Endothelial cell of umbilical vein (primary cell): Measurements from ENCODE around the gene LAG3. TPM values are rescaled to one million over a fixed set of nuclear protein-coding genes. Genes with fewer than 3 reads are reported as not detected.

Source experiments
- BruUV-seq: library from RNA; stranded (reverse); fragments of 400-500 nt; replicated peaks from 2 replicates; lab custom pipeline; 2021; lab: Mats Ljungman, UMichigan
- CTCF ChIA-PET: fragments of 300-600, 350-600 bp; sonication (Branson Sonifier 250); formaldehyde crosslinking; loops from one replicate; lab custom pipeline; 2021; ENCODE audit warnings: antibody characterized with exemption, inconsistent platforms; lab: Charles Lee
- POLR2A ChIA-PET: fragments of 300-600, 350-600 bp; sonication (Branson Sonifier 250); formaldehyde crosslinking; loops from one replicate; lab custom pipeline; 2021; ENCODE audit warnings: antibody characterized with exemption, inconsistent platforms; lab: Charles Lee
- DNase-seq: peaks from one replicate; pipeline ENCODE4 v3.0.0-alpha.2; 2011; ENCODE audit warnings: low read depth, low spot score
- FAIRE-seq: peaks from 2 replicates; lab custom pipeline; 2011; peaks lifted over from hg19 to GRCh38; lab: Jason Lieb, UNC
- H2AFZ ChIP-seq: 2 replicates; pipeline ENCODE4 v1.6.0; 2012; ENCODE audit warnings: low read depth, low read length, control low read depth, inconsistent platforms
- H3K27ac ChIP-seq: 2 replicates; pipeline ENCODE4 v1.5.1; 2011; ENCODE audit warnings: low read depth, mild to moderate bottlenecking, control low read depth, low read length, moderate library complexity; ENCODE audit not compliant: insufficient read depth
- H3K27me3 ChIP-seq, 2 experiments: 2 replicates each; pipeline versions ENCODE4 v1.6.0 to v1.6.1; 2011; ENCODE audit warnings: low read length in 2 of 2, mixed read lengths in 1 of 2; ENCODE audit not compliant: control insufficient read depth in 2 of 2, insufficient read depth in 2 of 2
- H3K36me3 ChIP-seq, 2 experiments: 2 replicates in 1 of 2; 3 replicates in 1 of 2; pipeline ENCODE4 v1.5.1; 2011; ENCODE audit warnings: low read length in 2 of 2, mild to moderate bottlenecking in 1 of 2, moderate library complexity in 1 of 2; ENCODE audit not compliant: control insufficient read depth in 2 of 2, insufficient read depth in 2 of 2; ENCODE audit errors: extremely low read depth in 1 of 2
- H3K4me1 ChIP-seq: 3 replicates; pipeline ENCODE4 v1.5.1; 2011; ENCODE audit warnings: mild to moderate bottlenecking, low read length; ENCODE audit not compliant: control insufficient read depth, insufficient read depth; ENCODE audit errors: extremely low read depth
- H3K4me2 ChIP-seq: 2 replicates; pipeline ENCODE4 v1.6.1; 2011; ENCODE audit warnings: low read length, control low read depth, mixed read lengths; ENCODE audit not compliant: insufficient read depth
- H3K4me3 ChIP-seq, 3 experiments: fragments of 200-600 bp in 1 of 3; sonication (generic), shearing (Covaris generic) in 1 of 3; replicated peaks in 1 of 3; 2 replicates each; pipeline ENCODE4 v1.5.1; 2011 to 2016; ENCODE audit warnings: control low read depth in 3 of 3, low read length in 3 of 3, mild to moderate bottlenecking in 2 of 3, inconsistent platforms in 1 of 3, low read depth in 1 of 3, moderate library complexity in 1 of 3; ENCODE audit not compliant: insufficient read depth in 1 of 3
- H3K79me2 ChIP-seq: 2 replicates; pipeline ENCODE4 v1.6.0; 2012; ENCODE audit warnings: low read length, inconsistent platforms; ENCODE audit not compliant: control insufficient read depth, insufficient read depth
- H3K9ac ChIP-seq: replicated peaks from 2 replicates; pipeline ENCODE3; 2011; ENCODE audit warnings: low read length, control low read depth; ENCODE audit not compliant: insufficient read depth; ENCODE audit errors: extremely low read depth
- H3K9me1 ChIP-seq: replicated peaks from 3 replicates; pipeline ENCODE4 v1.6.0; 2011; ENCODE audit warnings: mild to moderate bottlenecking, low read length; ENCODE audit not compliant: control insufficient read depth, insufficient read depth; ENCODE audit errors: extremely low read depth
- H3K9me3 ChIP-seq: replicated peaks from 2 replicates; pipeline ENCODE4 v1.5.1; 2012; ENCODE audit warnings: low read length, inconsistent platforms; ENCODE audit not compliant: control insufficient read depth, insufficient read depth
- H4K20me1 ChIP-seq: replicated peaks from 2 replicates; pipeline ENCODE3; 2011; ENCODE audit warnings: mild to moderate bottlenecking, low read length; ENCODE audit not compliant: control insufficient read depth, insufficient read depth; ENCODE audit errors: extremely low read depth
- EZH2 ChIP-seq: IDR thresholded peaks from 2 replicates; pipeline ENCODE4 v1.6.1; 2012; ENCODE audit warnings: borderline replicate concordance, low read depth, mild to moderate bottlenecking, moderate library complexity, low read length, inconsistent platforms; ENCODE audit not compliant: severe bottlenecking
- FOS ChIP-seq: IDR thresholded peaks from 2 replicates; pipeline ENCODE4 v1.6.1; 2011; ENCODE audit warnings: mild to moderate bottlenecking, low read length, moderate library complexity, borderline replicate concordance; ENCODE audit not compliant: insufficient read depth
- GATA2 ChIP-seq: IDR thresholded peaks from 2 replicates; pipeline ENCODE4 v1.7.0; 2011; ENCODE audit warnings: low read depth, mild to moderate bottlenecking, moderate library complexity, mixed read lengths, low read length; ENCODE audit not compliant: insufficient read length, insufficient read depth
- JUN ChIP-seq: IDR thresholded peaks from 2 replicates; pipeline ENCODE4 v1.6.1; 2011; ENCODE audit warnings: borderline replicate concordance, low read depth; ENCODE audit not compliant: insufficient read length, insufficient read depth
- MYC ChIP-seq: IDR thresholded peaks from one replicate; pipeline ENCODE4 v1.6.1; 2011; ENCODE audit warnings: mild to moderate bottlenecking, low read depth, low read length
- POLR2A ChIP-seq: IDR thresholded peaks from 2 replicates; pipeline ENCODE4 v1.6.1; 2012; ENCODE audit warnings: low read depth, mild to moderate bottlenecking, control low read depth, low read length
- POLR2AphosphoS5 ChIP-seq: IDR thresholded peaks from 2 replicates; pipeline ENCODE4 v1.6.1; 2012; ENCODE audit warnings: low read depth, mild to moderate bottlenecking, control low read depth, low read length, moderate library complexity; ENCODE audit not compliant: insufficient read depth
- dilution Hi-C: fragments of 300-500 bp; cut with MboI; formaldehyde crosslinking; loops from one replicate; pipeline ENCODE4 v1.15.0; 2019; ENCODE audit warnings: low sequenced_read_pairs; ENCODE audit not compliant: extremely low pct_ligation_motif_present
- intact Hi-C: fragments of 100-400 bp; cut with micrococcal nuclease; formaldehyde crosslinking; loops from one replicate; pipeline ENCODE4 v1.10.0; 2022
- polyA plus RNA-seq, 4 experiments: library from polyadenylated mRNA; depleted of rRNA in 3 of 4; stranded (reverse) in 3 of 4; unstranded in 1 of 4; fragments of >200 nt; gene quantifications; 2 replicates each; pipeline versions ENCODE4 v1.2.1 to v1.2.3, GENCODE V29; 2011 to 2012; ENCODE audit warnings: missing spikeins in 1 of 4
- total RNA-seq: library from RNA; stranded (reverse); gene quantifications from 2 replicates; pipeline ENCODE4 v1.2.3, GENCODE V29; 2021
- TF ChIP-seq, protein P1 (sequence below): IDR thresholded peaks from 2 replicates; pipeline ENCODE4 v1.6.1; 2011; ENCODE audit not compliant: insufficient read depth, insufficient read length
- TF ChIP-seq, protein P2 (sequence below), 2 donors: IDR thresholded peaks; 1 replicate in 1 of 2; 2 replicates in 1 of 2; pipeline ENCODE4 v1.5.1; 2011; ENCODE audit warnings: low read length in 2 of 2, mild to moderate bottlenecking in 2 of 2, moderate library complexity in 2 of 2, control low read depth in 1 of 2, inconsistent platforms in 1 of 2, low read depth in 1 of 2; ENCODE audit not compliant: insufficient read depth in 1 of 2; ENCODE audit errors: extremely low read depth in 1 of 2

Gene LAG3
- total and polyA plus RNA-seq, 2 donors (not counting 3 experiments of a cell fraction or from before 2014, with no cell fraction given) = 1.3 to 3.8 TPM

GRCh38 chr12:6784296-6784695 is 12.0 kb downstream of the LAG3 start:
- Histone ChIP-seq H2AFZ (no peak overlapping the region), H3K79me2 (no peaks in the 10 kb centered on the region), H3K27me3 (peaks cover 0 to 2% of the 10 kb centered on the region in 2 experiments), H3K9ac (no peak overlapping the region), H3K9me1 (no peaks in the 10 kb centered on the region), H4K20me1 (no peaks in the 10 kb centered on the region), H3K4me1 (no peaks in the 10 kb centered on the region), H3K27ac (no peak overlapping the region), H3K9me3 (no peaks in the 10 kb centered on the region), H3K4me2 (no peak overlapping the region), H3K4me3 (no peak overlapping the region), H3K36me3 (no peaks in the 10 kb centered on the region)
- FAIRE-seq (no peak), DNase-seq (no peak)
- TF ChIP-seq, protein P1, sequence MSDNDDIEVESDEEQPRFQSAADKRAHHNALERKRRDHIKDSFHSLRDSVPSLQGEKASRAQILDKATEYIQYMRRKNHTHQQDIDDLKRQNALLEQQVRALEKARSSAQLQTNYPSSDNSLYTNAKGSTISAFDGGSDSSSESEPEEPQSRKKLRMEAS = no peak
- no peak for TF ChIP-seq JUN
- no peak for TF ChIP-seq GATA2
- TF ChIP-seq EZH2 = no peak
- TF ChIP-seq MYC = no peak
- TF ChIP-seq, protein P2, sequence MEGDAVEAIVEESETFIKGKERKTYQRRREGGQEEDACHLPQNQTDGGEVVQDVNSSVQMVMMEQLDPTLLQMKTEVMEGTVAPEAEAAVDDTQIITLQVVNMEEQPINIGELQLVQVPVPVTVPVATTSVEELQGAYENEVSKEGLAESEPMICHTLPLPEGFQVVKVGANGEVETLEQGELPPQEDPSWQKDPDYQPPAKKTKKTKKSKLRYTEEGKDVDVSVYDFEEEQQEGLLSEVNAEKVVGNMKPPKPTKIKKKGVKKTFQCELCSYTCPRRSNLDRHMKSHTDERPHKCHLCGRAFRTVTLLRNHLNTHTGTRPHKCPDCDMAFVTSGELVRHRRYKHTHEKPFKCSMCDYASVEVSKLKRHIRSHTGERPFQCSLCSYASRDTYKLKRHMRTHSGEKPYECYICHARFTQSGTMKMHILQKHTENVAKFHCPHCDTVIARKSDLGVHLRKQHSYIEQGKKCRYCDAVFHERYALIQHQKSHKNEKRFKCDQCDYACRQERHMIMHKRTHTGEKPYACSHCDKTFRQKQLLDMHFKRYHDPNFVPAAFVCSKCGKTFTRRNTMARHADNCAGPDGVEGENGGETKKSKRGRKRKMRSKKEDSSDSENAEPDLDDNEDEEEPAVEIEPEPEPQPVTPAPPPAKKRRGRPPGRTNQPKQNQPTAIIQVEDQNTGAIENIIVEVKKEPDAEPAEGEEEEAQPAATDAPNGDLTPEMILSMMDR (IDR thresholded peaks at IDR 0.05; ENCODE audit: extremely low read depth in 1 of 2, insufficient read depth in 1 of 2, low read depth in 1 of 2, low read length in 2 of 2) = no peak
- TF ChIP-seq POLR2A = no peak
- no peak for TF ChIP-seq POLR2AphosphoS5
- no peak for TF ChIP-seq FOS
- dilution Hi-C loops = no loop called here
- BruUV-seq = no TSS peak
- ChIA-PET POLR2A (no interaction called here), CTCF (interaction anchor here (1.5 to 9.5 kb wide), 2 partner anchors 17 to 30 kb away, joined by 7 to 107 read pairs; partner anchors contain the start of gene MLF2)
- intact Hi-C loops = no loop called here
